ENCODE data around the gene LCMT1.
"Not testable (repeated sequence)": the region's sequence is repeated elsewhere in the genome, so short reads cannot be mapped to it uniquely, and the experiment has no call there.

LCMT1 gene

GRCh38 chr16:25111403-25112166 lies at the start of gene LCMT1:
Gene LCMT1 (plus strand): TSS chr16:25111742. CDS start chr16:25111884, 142 bp downstream.
- peak; percentile 89 for ATAC-seq

- no peak for ATAC-seq
These were observed 48.4 kb upstream of the LCMT1 start for GRCh38 chr16:25063102-25063501.

GRCh38 chr16:25063865-25064264 lies 47.7 kb upstream of the LCMT1 start:
- no peak for ATAC-seq

GRCh38 chr16:25064281-25064680 lies 47.3 kb upstream of the LCMT1 start:
- ATAC-seq: not testable (repeated sequence)

- no peak for ATAC-seq
These were observed 46.6 kb upstream of the LCMT1 start for GRCh38 chr16:25064937-25065336.

- no peak for ATAC-seq
These were observed 45.6 kb upstream of the LCMT1 start for GRCh38 chr16:25065899-25066298.

- no peak for ATAC-seq
These were observed 45.2 kb upstream of the LCMT1 start for GRCh38 chr16:25066426-25066746.

- peak; percentile 92 to 94 for ATAC-seq
These were observed 44.6 kb upstream of the LCMT1 start for GRCh38 chr16:25066747-25067631.

GRCh38 chr16:25073854-25074253 lies 37.7 kb upstream of the LCMT1 start:
- no peak for ATAC-seq

GRCh38 chr16:25078386-25078978 lies 33.1 kb upstream of the LCMT1 start:
- ATAC-seq: no peak

- ATAC-seq: no peak
These were observed 31.7 kb upstream of the LCMT1 start for GRCh38 chr16:25079637-25080378.

GRCh38 chr16:25080420-25081131 lies 31.0 kb upstream of the LCMT1 start:
- ATAC-seq: no peak

GRCh38 chr16:25081702-25082101 lies 29.8 kb upstream of the LCMT1 start:
- no peak for ATAC-seq

- no peak for ATAC-seq
These were observed 28.5 kb upstream of the LCMT1 start for GRCh38 chr16:25083065-25083464.

- no peak for ATAC-seq
These were observed 27.8 kb upstream of the LCMT1 start for GRCh38 chr16:25083701-25084100.

GRCh38 chr16:25084797-25085196 lies 26.7 kb upstream of the LCMT1 start:
- ATAC-seq: no peak

- peak in 1 of 2 donors; percentile 10 for ATAC-seq
These were observed 23.8 kb upstream of the LCMT1 start for GRCh38 chr16:25087761-25088160.

GRCh38 chr16:25089351-25089750 lies 22.2 kb upstream of the LCMT1 start:
- ATAC-seq: no peak

GRCh38 chr16:25092441-25092840 lies 19.1 kb upstream of the LCMT1 start:
- ATAC-seq: no peak

GRCh38 chr16:25093208-25094061 lies 18.1 kb upstream of the LCMT1 start:
- ATAC-seq: peak; percentile 78 to 81

- no peak for ATAC-seq
These were observed 16.9 kb upstream of the LCMT1 start for GRCh38 chr16:25094596-25094995.
